ENCODE data around the gene RIMBP2.

RIMBP2 gene

GRCh38 chr12:130633771-130634170 is 82.3 kb downstream of the RIMBP2 start:
- no peak for ATAC-seq
- DNase-seq, result no peak

DNA sequence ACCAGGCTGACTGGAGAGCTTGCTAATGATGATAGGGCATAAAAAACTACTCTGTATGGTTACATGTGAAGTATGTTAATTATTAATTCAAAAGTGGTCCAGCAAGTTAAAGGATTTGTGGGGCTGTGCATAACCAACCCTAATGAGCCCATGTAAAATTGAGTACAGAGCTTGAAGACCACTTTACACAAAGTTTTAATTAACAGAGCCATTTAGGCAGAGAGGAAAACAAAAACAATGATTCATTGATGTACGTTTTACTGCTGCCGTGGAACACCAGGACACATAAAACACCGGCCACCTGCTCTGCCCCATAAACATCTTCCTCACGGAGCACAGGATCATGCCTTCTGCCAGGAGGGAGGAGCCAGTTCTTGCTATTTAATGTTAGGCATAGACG is 83.5 kb downstream of the RIMBP2 start:
- DNase-seq (no peak), ATAC-seq (no peak)

DNA sequence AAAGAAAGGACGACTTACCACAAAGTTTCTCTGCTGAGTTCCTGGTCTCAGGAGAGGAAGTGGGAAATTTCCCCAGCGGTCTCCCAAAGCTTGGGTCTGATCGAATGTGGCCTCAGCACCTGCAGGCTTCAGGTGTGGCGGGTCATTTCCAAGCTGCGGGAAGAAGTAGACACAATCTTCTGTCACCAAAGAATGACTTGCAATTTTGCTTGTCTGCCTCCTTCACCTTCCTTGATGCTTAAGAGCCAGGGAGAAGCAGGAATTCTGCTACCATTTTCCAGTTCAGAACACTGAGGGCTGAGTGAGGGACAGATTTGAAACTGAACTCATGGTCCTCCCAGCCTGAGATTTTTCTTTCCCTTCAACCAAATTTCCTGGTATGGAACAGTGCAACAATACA is 87.8 kb downstream of the RIMBP2 start:
- ATAC-seq, result no peak
- DNase-seq, result no peak

DNA sequence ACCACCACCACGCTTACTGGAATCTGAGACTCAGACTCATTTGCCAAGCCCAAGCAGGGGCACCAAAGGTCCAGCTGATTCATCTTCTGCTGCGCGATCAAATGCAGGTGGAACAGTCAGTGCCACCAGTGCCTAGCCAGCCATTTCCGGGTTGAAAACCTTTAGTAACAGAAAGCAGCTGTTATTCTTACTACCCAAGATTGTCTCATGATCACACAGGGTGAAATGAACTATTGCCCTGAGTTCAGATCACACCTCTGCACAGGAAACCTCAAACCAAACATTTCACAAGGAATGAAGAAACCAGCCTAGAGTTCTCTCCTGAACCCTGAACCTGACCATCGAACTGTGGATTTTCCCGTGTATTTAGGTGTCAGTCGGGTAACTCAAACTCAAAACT is 88.9 kb downstream of the RIMBP2 start:
- DNase-seq, result no peak
- ATAC-seq, result no peak

DNA sequence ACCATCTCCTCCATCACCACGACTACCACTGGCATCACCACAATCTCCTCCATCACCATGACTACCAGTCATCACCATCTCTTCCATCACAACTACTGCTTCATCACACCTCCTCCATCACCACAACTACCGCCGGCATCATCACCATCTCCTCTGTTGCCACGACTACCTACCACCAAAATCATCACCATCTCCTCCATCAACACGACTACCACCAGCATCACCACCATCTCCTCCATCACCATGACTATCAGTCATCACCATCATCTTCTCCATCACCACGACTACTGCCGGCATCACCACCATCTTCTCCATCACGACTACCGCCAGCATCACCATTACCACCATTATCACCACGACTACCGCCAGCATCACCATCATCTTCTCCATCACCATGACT is 89.5 kb downstream of the RIMBP2 start:
- DNase-seq, result no peak
- ATAC-seq, result no peak

DNA sequence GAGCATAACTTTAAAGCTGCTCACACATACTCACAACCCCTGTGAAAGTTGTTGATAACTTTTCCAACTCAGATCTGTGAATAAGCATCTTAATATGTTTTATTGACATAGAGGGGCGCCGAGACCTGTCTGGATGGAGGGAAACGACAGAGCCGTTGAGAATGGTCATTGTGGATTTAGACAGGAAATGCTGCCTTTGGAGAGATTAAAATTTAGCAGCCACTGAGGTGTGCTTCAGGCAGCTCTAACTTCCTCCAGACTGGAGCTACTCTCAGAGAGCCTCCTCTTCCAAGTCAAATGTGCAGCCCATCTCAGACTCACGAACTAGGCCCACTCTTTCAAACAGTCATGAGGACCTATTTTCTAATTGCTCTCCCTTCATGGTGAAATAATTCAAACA is 90.9 kb downstream of the RIMBP2 start:
- DNase-seq (no peak), ATAC-seq (no peak)

GRCh38 chr12:130622803-130623202 is 93.3 kb downstream of the RIMBP2 start:
- no peak for DNase-seq
- no peak for ATAC-seq

DNA sequence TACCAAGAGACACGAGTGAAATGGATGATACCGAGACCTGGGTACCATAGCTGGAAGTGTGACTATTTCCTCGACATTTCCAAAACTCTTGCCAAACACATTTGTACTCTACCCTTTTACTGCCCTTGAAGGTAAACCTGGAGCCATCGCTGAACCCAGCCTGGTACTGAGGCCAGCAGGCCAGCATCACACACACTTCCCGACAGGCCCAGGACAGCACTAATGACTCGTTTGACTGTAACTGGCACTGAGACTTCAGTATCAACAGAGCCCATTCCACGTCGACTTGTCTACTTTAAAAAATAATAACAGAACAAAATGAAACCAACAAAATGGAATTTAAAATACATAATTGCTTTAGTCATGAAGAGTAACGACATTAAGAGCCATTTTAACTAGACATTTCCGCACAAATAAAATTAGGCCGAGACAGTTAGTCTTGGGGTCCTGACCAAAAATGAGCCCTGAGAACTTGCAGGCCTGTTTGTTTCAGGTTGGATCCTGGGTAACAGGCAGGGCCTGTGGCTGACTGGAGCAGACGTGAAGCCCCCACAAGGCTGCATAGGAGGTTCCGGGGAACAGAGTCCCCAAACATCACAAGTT is 94.3 kb downstream of the RIMBP2 start:
- no peak for ATAC-seq

DNA sequence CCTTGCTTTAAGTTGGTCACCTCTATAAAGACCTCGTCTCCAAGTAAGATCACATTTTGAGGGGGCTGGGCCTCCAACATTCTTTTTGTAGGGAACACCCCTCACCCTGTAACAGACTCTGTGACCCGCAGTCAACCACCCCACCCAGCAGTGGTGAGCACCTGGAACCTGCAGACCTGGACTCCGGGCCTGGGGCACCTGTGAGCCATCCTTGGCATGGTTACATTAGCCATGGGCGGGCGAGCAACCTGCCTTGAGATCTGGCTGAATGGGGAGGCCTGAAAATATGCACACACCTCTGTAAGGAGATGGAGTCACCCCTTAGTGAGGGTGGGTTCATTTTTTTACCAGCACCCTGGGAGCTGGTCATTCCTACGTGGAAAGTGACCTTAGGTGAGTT is 95.3 kb downstream of the RIMBP2 start:
- ATAC-seq, result no peak

More for the DNA sequence above, 94.3 kb downstream of the RIMBP2 start:
- DNase-seq, result no peak

GRCh38 chr12:130620281-130620680 is 95.8 kb downstream of the RIMBP2 start:
- ATAC-seq (no peak), DNase-seq (no peak)

More for the DNA sequence above, 95.3 kb downstream of the RIMBP2 start:
- no peak for DNase-seq

GRCh38 chr12:130619385-130620001 is 96.6 kb downstream of the RIMBP2 start:
- DNase-seq (no peak), ATAC-seq (no peak)

- no peak for ATAC-seq
Measured at GRCh38 chr12:130617219-130617618, 98.9 kb downstream of the RIMBP2 start.

DNA sequence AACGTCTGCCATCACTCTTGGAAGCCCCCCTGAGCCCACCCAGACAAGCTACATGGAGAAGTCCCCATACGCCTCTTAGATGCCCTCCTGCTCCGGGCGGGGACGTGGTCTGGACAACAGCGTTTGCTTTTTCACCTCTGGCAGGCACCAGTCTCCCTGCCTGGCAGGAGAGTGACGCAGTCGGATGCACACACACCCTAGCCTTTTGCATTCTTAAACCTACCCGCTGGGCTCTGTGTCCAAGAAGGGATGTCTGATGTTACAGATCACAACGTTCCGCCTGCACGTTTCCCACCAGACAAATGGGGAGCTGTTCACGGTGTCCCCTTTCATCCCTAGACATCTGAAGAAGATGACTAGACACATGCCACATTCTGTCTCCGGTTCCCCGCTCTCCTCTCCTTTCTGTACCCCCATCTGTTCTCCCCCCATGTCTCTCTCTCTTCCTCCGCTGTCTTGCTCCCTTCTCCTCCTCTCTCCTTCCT is 100.2 kb downstream of the RIMBP2 start:
- ATAC-seq (no peak), DNase-seq (no peak)

More at GRCh38 chr12:130617219-130617618, 98.9 kb downstream of the RIMBP2 start:
- DNase-seq, result no peak

- ATAC-seq, result no peak
- DNase-seq, result no peak
Measured at GRCh38 chr12:130614530-130614905, 101.6 kb downstream of the RIMBP2 start.

DNA sequence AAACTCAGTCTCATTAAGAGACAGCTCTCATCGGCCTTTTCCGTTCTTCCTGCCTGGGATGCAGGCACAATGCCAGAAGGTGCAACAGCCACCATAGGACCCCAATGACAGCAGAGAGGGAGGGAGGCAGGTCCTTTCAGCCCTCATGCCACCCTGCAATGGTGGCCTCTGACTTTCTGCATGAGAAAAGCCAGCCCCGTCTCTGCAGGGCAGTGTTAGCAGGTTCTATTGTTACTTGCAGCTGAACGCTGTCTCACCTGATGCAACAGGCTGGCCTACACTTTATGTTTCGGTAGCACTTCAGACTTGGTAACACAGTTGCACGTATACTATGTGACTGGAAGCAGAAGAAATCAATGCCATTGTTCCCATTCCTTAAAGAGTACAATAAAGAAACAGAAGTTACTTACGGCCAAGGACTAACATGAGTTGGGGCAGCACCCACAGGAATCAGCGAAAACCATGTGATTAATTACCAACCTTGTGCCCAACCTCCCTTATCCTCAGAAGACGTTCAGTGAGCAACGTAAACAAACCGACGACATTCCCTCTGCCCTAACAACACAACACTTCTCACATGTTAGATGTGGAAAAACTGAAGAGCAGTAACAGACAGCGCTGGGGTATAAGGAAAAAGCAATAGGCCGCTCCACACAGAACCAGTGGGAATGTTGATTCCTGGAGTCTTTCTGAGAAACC is 102.1 kb downstream of the RIMBP2 start:
- ATAC-seq (no peak), DNase-seq (no peak)

GRCh38 chr12:130613131-130613530 is 103.0 kb downstream of the RIMBP2 start:
- DNase-seq (no peak), ATAC-seq (no peak)

GRCh38 chr12:130611026-130611905 is 104.8 kb downstream of the RIMBP2 start:
- ATAC-seq, result no peak

DNA sequence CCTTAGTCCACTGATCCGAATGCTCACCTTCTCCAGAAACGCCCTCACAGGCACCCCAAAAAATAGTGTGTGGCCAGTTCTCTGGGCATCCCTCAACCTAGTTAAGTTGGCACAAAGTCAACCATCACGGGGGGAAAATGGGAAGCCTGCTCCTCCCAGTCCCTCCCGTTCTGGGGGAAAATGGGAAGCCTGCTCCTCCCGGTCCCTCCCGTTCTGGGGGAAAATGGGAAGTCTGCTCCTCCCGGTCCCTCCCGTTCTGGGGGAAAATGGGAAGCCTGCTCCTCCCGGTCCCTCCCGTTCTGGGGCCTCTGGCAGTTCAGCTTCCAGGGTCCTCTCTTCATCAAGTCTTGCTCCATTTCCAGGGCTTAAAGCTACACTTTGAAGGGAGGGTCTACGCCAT is 106.1 kb downstream of the RIMBP2 start:
- DNase-seq (no peak), ATAC-seq (peak; percentile 10)

More at GRCh38 chr12:130611026-130611905, 104.8 kb downstream of the RIMBP2 start:
- DNase-seq, result no peak

- ATAC-seq, result no peak
- DNase-seq, result no peak
Measured at GRCh38 chr12:130608831-130609230, 107.3 kb downstream of the RIMBP2 start.

DNA sequence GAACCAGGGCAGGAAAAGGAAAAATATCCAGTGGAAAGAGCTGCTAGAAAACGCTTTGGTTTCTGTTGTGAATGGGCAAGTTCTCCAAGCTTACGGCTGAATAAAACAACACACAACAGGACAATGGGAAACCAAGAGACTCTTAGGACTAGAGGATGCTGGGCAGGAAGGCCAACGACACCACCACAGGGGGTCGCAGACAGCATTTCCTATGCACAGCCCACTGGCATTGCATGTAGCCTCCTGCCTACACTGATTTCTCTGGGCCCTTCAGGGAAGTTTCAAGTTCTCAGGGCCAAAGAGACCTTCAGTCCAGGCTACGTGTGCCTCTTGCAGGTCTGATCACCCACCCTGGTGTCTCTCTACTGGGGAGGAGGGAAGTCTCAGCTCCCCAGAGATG is 108.0 kb downstream of the RIMBP2 start:
- ATAC-seq, result no peak
- no peak for DNase-seq

- no peak for DNase-seq
- no peak for ATAC-seq
Measured at GRCh38 chr12:130606231-130606630, 109.9 kb downstream of the RIMBP2 start.

DNA sequence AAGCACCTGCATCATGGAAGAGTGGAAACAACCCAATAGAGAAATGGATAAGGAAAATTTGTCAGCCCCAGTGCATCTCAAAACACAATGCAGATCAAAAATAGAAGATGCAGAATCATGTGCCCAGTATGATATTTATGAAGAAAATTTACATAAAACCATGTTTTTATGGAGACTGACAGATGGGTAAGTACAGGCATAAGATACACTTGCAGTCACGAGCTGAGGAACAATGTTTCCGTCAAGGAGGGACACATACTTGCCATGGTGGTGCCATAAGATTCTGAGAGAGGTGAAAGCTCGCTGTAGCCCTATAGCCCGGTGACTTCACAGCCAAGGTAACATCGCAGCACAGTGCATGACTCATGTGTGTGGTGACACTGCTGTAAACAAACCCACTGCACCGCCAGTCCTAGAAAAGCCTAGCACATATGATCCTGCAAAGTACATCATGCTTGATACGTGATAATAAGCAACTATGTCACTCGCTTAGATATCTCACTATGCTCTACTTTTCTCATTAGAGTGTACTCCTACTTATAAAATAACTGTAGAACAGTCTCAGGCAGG is 112.6 kb downstream of the RIMBP2 start:
- ATAC-seq (no peak), DNase-seq (no peak)
